H1 (cell line): ENCODE data around the gene GSC. TPM values are rescaled to one million over a fixed set of nuclear protein-coding genes. Genes with fewer than 3 reads are reported as not detected.
A peak's percentile ranks its signal among the peaks of the same experiment; 100 is the strongest.

Experiments used
- CTCF ChIA-PET: fragments of 300-600 bp; sonication (Branson Sonifier 250); formaldehyde crosslinking; loops from one replicate; lab custom pipeline; 2021; ENCODE audit not compliant: partially characterized antibody; lab: Charles Lee
- POLR2A ChIA-PET: fragments of 300-600 bp; sonication (Branson Sonifier 250); formaldehyde crosslinking; loops from one replicate; lab custom pipeline; 2021; ENCODE audit warnings: inconsistent platforms; ENCODE audit not compliant: partially characterized antibody; lab: Charles Lee
- DNase-seq, 2 experiments: peaks; one replicate each; pipeline versions ENCODE4 v3.0.0 to v3.0.0-alpha.2; 2010 to 2022; ENCODE audit warnings: low spot score in 2 of 2, low read depth in 1 of 2, mixed read lengths in 1 of 2
- FAIRE-seq: peaks from 2 replicates; lab custom pipeline; 2011; peaks lifted over from hg19 to GRCh38; lab: Jason Lieb, UNC
- H2AFZ ChIP-seq: 2 replicates; pipeline ENCODE4 v1.8.1; 2012; ENCODE audit warnings: low read length, inconsistent platforms
- H2AK5ac ChIP-seq: 2 replicates; pipeline ENCODE4 v1.6.1; 2013; ENCODE audit warnings: low read depth, low read length
- H2BK120ac ChIP-seq: replicated peaks from 2 replicates; pipeline ENCODE3; 2013; ENCODE audit warnings: low read depth, low read length, inconsistent platforms
- H2BK12ac ChIP-seq: 2 replicates; pipeline ENCODE4 v1.6.1; 2013; ENCODE audit warnings: low read depth, low read length
- H2BK15ac ChIP-seq: 2 replicates; pipeline ENCODE4 v1.6.1; 2013; ENCODE audit warnings: low read length
- H2BK20ac ChIP-seq: 2 replicates; pipeline ENCODE4 v1.6.1; 2013; ENCODE audit warnings: low read length
- H2BK5ac ChIP-seq: 2 replicates; pipeline ENCODE4 v1.6.1; 2013; ENCODE audit warnings: low read depth, low read length
- H3K14ac ChIP-seq: 2 replicates; pipeline ENCODE4 v1.6.1; 2013; ENCODE audit warnings: inconsistent platforms; ENCODE audit not compliant: insufficient read length
- H3K18ac ChIP-seq: 2 replicates; pipeline ENCODE4 v1.6.1; 2013; ENCODE audit warnings: low read length; ENCODE audit errors: extremely low read depth
- H3K23ac ChIP-seq: 2 replicates; pipeline ENCODE4 v1.6.1; 2013; ENCODE audit warnings: inconsistent platforms; ENCODE audit not compliant: insufficient read length
- H3K23me2 ChIP-seq: 2 replicates; pipeline ENCODE4 v1.6.1; 2013; ENCODE audit warnings: low read depth, low read length
- H3K27ac ChIP-seq: 2 replicates; pipeline ENCODE4 v1.6.1; 2011; ENCODE audit warnings: low read depth, low read length, inconsistent platforms
- H3K27me3 ChIP-seq, 4 experiments: replicated peaks in 1 of 4; 1 replicate in 1 of 4; 2 replicates in 3 of 4; pipeline versions ENCODE4 v1.6.1 to v1.8.1; 2011 to 2013; ENCODE audit warnings: low read length in 3 of 4, mild to moderate bottlenecking in 3 of 4, inconsistent platforms in 2 of 4, mixed read lengths in 2 of 4, moderate library complexity in 1 of 4; ENCODE audit not compliant: control insufficient read depth in 3 of 4, insufficient read depth in 3 of 4; ENCODE audit errors: extremely low read depth in 1 of 4
- H3K36me3 ChIP-seq, 4 experiments: 2 replicates each; pipeline versions ENCODE4 v1.6.1 to v1.8.1; 2011 to 2013; ENCODE audit warnings: mild to moderate bottlenecking in 4 of 4, low read length in 3 of 4, moderate library complexity in 2 of 4, control low read depth in 1 of 4, inconsistent platforms in 1 of 4; ENCODE audit not compliant: insufficient read depth in 4 of 4, control insufficient read depth in 2 of 4
- H3K4ac ChIP-seq: replicated peaks from 2 replicates; pipeline ENCODE3; 2013; ENCODE audit warnings: low read length, low read depth, mixed read lengths, inconsistent platforms; ENCODE audit not compliant: insufficient read length
- H3K4me1 ChIP-seq, 4 experiments: replicated peaks in 1 of 4; 1 replicate in 1 of 4; 2 replicates in 3 of 4; pipeline versions ENCODE4 v1.6.1 to v1.8.1; 2011 to 2013; ENCODE audit warnings: low read length in 3 of 4, inconsistent platforms in 2 of 4, mixed read lengths in 1 of 4; ENCODE audit not compliant: insufficient read depth in 4 of 4, control insufficient read depth in 3 of 4
- H3K4me2 ChIP-seq, 2 experiments: 2 replicates each; pipeline versions ENCODE4 v1.6.1 to v1.8.1; 2011 to 2013; ENCODE audit warnings: low read depth in 2 of 2, low read length in 2 of 2, control low read depth in 1 of 2, inconsistent platforms in 1 of 2, mild to moderate bottlenecking in 1 of 2; ENCODE audit not compliant: insufficient read depth in 1 of 2
- H3K4me3 ChIP-seq, 4 experiments: fragments of 200-600, 300-600 bp in 1 of 4; sonication (generic), shearing (Covaris generic), sonication (Bioruptor Twin) in 1 of 4; 2 replicates each; pipeline versions ENCODE4 v1.5.1 to v1.8.1; 2011 to 2016; ENCODE audit warnings: low read length in 4 of 4, low read depth in 3 of 4, control low read depth in 2 of 4, inconsistent platforms in 2 of 4, mild to moderate bottlenecking in 2 of 4, mixed read lengths in 1 of 4, moderate library complexity in 1 of 4; ENCODE audit not compliant: insufficient read depth in 2 of 4; ENCODE audit errors: extremely low read depth in 1 of 4
- H3K56ac ChIP-seq: replicated peaks from 2 replicates; pipeline ENCODE3; 2013; ENCODE audit warnings: low read depth, mild to moderate bottlenecking, mixed read lengths, low read length, inconsistent platforms; ENCODE audit not compliant: insufficient read length
- H3K79me1 ChIP-seq: 2 replicates; pipeline ENCODE4 v1.6.1; 2013; ENCODE audit warnings: low read depth, low read length, control low read depth
- H3K79me2 ChIP-seq, 2 experiments: 2 replicates each; pipeline versions ENCODE4 v1.6.1 to v1.8.1; 2012 to 2013; ENCODE audit warnings: low read length in 2 of 2, mild to moderate bottlenecking in 2 of 2, inconsistent platforms in 1 of 2; ENCODE audit not compliant: insufficient read depth in 2 of 2, control insufficient read depth in 1 of 2
- H3K9ac ChIP-seq, 4 experiments: replicated peaks in 1 of 4; 1 replicate in 1 of 4; 2 replicates in 3 of 4; pipeline versions ENCODE4 v1.6.1 to v1.8.1; 2011 to 2013; ENCODE audit warnings: low read depth in 3 of 4, low read length in 3 of 4, control low read depth in 2 of 4, mild to moderate bottlenecking in 2 of 4, moderate library complexity in 2 of 4, inconsistent platforms in 1 of 4; ENCODE audit errors: extremely low read depth in 1 of 4
- H3K9me3 ChIP-seq, 2 experiments: 2 replicates each; pipeline versions ENCODE4 v1.6.1 to v1.8.1; 2012 to 2013; ENCODE audit warnings: mild to moderate bottlenecking in 2 of 2, moderate library complexity in 2 of 2, control low read depth in 1 of 2, inconsistent platforms in 1 of 2, low read depth in 1 of 2, low read length in 1 of 2, mixed read lengths in 1 of 2; ENCODE audit not compliant: insufficient read depth in 2 of 2
- H4K20me1 ChIP-seq, 2 experiments: replicated peaks in 1 of 2; 2 replicates each; pipeline versions ENCODE3 to v1.8.1; 2011 to 2013; ENCODE audit warnings: inconsistent platforms in 2 of 2, low read length in 2 of 2, mild to moderate bottlenecking in 1 of 2; ENCODE audit not compliant: insufficient read depth in 2 of 2, control insufficient read depth in 1 of 2
- H4K5ac ChIP-seq: 2 replicates; pipeline ENCODE4 v1.6.1; 2013; ENCODE audit warnings: low read length, low read depth, mixed read lengths, inconsistent platforms; ENCODE audit not compliant: insufficient read length
- H4K8ac ChIP-seq: 2 replicates; pipeline ENCODE4 v1.8.0; 2013; ENCODE audit warnings: mild to moderate bottlenecking, moderate library complexity, low read length, inconsistent platforms; ENCODE audit not compliant: insufficient read depth; ENCODE audit errors: extremely low read depth
- H4K91ac ChIP-seq: replicated peaks from 2 replicates; pipeline ENCODE3; 2013; ENCODE audit warnings: low read length, mixed read lengths, inconsistent platforms; ENCODE audit not compliant: insufficient read length
- ASH2L ChIP-seq: fragments of 200-600, 300-600 bp; sonication (generic); IDR thresholded peaks from one replicate; pipeline ENCODE4 v1.7.1; 2017; ENCODE audit warnings: low read length
- CBX8 ChIP-seq: fragments of 300-800, 300-1000 bp; sonication (generic); IDR thresholded peaks from 2 replicates; pipeline ENCODE4 v1.7.1; 2016; ENCODE audit warnings: low read depth, low read length, borderline replicate concordance
- CHD2 ChIP-seq: IDR thresholded peaks from 2 replicates; pipeline ENCODE4 v1.6.1; 2012; ENCODE audit warnings: low read length, improper control_type of control experiment
- EGR1 ChIP-seq: IDR thresholded peaks from 2 replicates; pipeline ENCODE4 v1.6.1; 2011; ENCODE audit warnings: low read depth, low read length, borderline replicate concordance
- EZH2 ChIP-seq: fragments of 200-600 bp; sonication (generic); IDR thresholded peaks from 2 replicates; pipeline ENCODE4 v1.7.1; 2012; ENCODE audit warnings: low read depth, mild to moderate bottlenecking, moderate library complexity, low read length, inconsistent platforms; ENCODE audit not compliant: severe bottlenecking
- KDM5A ChIP-seq: fragments of 200-600 bp; IDR thresholded peaks from 2 replicates; pipeline ENCODE4 v1.7.1; 2012; ENCODE audit warnings: mild to moderate bottlenecking, low read length, inconsistent platforms, mixed read lengths
- PHF8 ChIP-seq: fragments of 200-600 bp; sonication (generic); conservative IDR thresholded peaks from 2 replicates; pipeline ENCODE4 v1.7.1; 2012; ENCODE audit warnings: low read depth, mild to moderate bottlenecking, inconsistent platforms, low read length, moderate library complexity
- SIN3A ChIP-seq, 2 experiments: IDR thresholded peaks in 1 of 2; conservative IDR thresholded peaks in 1 of 2; 2 replicates each; pipeline ENCODE4 v1.6.1; 2011 to 2012; ENCODE audit warnings: low read length in 2 of 2, improper control_type of control experiment in 1 of 2, low read depth in 1 of 2, mild to moderate bottlenecking in 1 of 2
- SIX5 ChIP-seq: IDR thresholded peaks from 2 replicates; pipeline ENCODE4 v1.6.1; 2011; ENCODE audit warnings: mild to moderate bottlenecking, low read depth, low read length
- SP4 ChIP-seq: IDR thresholded peaks from 2 replicates; pipeline ENCODE4 v1.6.1; 2012; ENCODE audit warnings: low read length, inconsistent platforms
- SRF ChIP-seq: IDR thresholded peaks from 2 replicates; pipeline ENCODE4 v1.6.1; 2011; ENCODE audit warnings: mild to moderate bottlenecking, low read depth, low read length, moderate library complexity
- TAF1 ChIP-seq: IDR thresholded peaks from 2 replicates; pipeline ENCODE4 v1.6.1; 2011; ENCODE audit warnings: mild to moderate bottlenecking, low read depth, low read length
- TBP ChIP-seq: IDR thresholded peaks from 2 replicates; pipeline ENCODE4 v1.6.1; 2011; ENCODE audit warnings: low read depth, low read length, improper control_type of control experiment
- TCF12 ChIP-seq: IDR thresholded peaks from 2 replicates; pipeline ENCODE4 v1.6.1; 2011; ENCODE audit warnings: low read depth, mild to moderate bottlenecking, low read length
- WGBS, 2 experiments: shearing (Covaris generic) in 1 of 2; methylation state at CpG; one replicate each; pipeline versions ENCODE4 v1.1.6 to v1.1.7; 2013 to 2015; ENCODE audit warnings: low lambda C conversion rate in 2 of 2, mixed read lengths in 2 of 2, inconsistent platforms in 1 of 2, low coverage in 1 of 2, missing lambda C conversion rate in 1 of 2; ENCODE audit not compliant: insufficient replicate concordance in 2 of 2, insufficient coverage in 1 of 2, insufficient read length in 1 of 2; ENCODE audit errors: extremely low coverage in 1 of 2, missing lambda C conversion rate in 1 of 2; 5-methylcytosine and 5-hydroxymethylcytosine counted together
- polyA plus RNA-seq, 7 experiments: library from polyadenylated mRNA; depleted of rRNA in 3 of 7; stranded (reverse) in 5 of 7; unstranded in 2 of 7; fragments of >200 nt in 5 of 7; fragments of 200-250 nt in 2 of 7; gene quantifications; 1 replicate in 5 of 7; 2 replicates in 1 of 7; 4 replicates in 1 of 7; pipeline versions ENCODE4 v1.2.1 to v1.2.3, GENCODE V29; 2011 to 2013; ENCODE audit warnings: missing spikeins in 2 of 7, mixed read lengths in 2 of 7
- total RNA-seq: library from RNA; stranded (reverse); fragmentation: NEBNext Ultra II Directional; extraction: Animal tissue kit (Norgen Biotek cat#: 25700); gene quantifications from 2 replicates; pipeline ENCODE4 v1.2.1, GENCODE V29; 2021

Gene GSC
- total and polyA plus RNA-seq, 2 of the 8 experiments (the other 6 are each of a cell fraction or from before 2014, with no cell fraction given) = 0.17 to 0.54 TPM

DNA sequence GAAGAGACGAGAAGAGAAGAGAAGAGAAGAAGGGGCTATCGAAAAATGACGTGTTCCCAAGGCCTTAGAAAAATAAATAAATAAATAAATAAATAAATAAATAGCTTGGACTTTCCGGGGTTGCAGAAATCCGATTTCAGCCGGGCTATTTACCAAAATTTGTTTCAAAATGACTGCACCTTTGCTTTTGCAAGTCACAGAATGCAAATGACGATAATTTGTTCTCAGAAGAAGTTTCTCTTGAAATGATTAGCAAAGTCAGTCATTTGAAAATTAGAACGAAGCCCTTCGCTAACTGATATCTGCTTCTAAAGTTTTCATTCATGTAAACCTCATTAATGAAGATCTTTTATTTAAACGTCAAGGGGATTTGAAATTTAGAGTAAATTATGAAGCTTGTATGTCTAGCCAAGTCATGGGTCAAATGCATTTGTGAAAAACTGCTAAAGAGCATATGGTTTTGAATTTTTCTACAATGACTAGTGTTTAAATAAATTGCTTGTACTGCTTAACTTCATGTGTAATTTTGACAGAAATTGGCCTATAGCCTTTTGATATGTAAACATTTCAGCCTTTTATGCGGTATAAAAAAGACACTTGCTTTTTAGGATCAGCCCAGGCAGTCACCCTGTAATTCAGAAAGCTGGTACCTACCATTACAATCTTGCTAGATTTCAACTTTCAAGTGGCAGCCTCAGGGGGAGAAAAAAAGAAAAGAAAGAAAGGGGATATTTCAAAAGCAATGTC, 4.6 kb upstream of the GSC start:
- Histone ChIP-seq H3K9ac (no peak overlapping the region), H3K4me3 (peak overlapping the region in 1 of 4 experiments; percentile 61; a peak in 1 of 8 replicates), H3K27me3 (peaks cover 54 to 91% (median 81%) of the 10 kb centered on the region in 4 experiments), H3K23ac (no peak overlapping the region), H2AFZ (no peak overlapping the region), H3K18ac (no peak overlapping the region), H4K20me1 (peaks cover 11 to 13% of the 10 kb centered on the region in 2 experiments), H2BK120ac (no peak overlapping the region), H3K27ac (no peak overlapping the region), H4K91ac (no peak overlapping the region), H3K79me2 (no peaks in the 10 kb centered on the region), H2BK15ac (no peak overlapping the region), H3K4me2 (peak overlapping the region; percentile 59 to 73; a peak in 3 of 4 replicates), H2BK20ac (no peak overlapping the region), H4K8ac (no peak overlapping the region), H3K4ac (no peak overlapping the region), H3K4me1 (peaks cover 16 to 38% (median 23%) of the 10 kb centered on the region in 4 experiments), H2BK5ac (no peak overlapping the region), H3K36me3 (no peaks in the 10 kb centered on the region), H3K23me2 (peaks cover 3% of the 10 kb centered on the region; the same call in 1 of the 2 replicates), H3K14ac (no peak overlapping the region), H2AK5ac (no peak overlapping the region), H2BK12ac (no peak overlapping the region), H3K56ac (no peak overlapping the region), H4K5ac (no peak overlapping the region), H3K9me3 (no peaks in the 10 kb centered on the region), H3K79me1 (no peaks in the 10 kb centered on the region)
- 10% methylated on average over 11 of the region's 11 CpGs; no CpG with 5 or more reads in 1 of the 2 experiments for WGBS, 2 experiments
- POLR2A ChIA-PET = interaction anchor here (1.8 kb wide), 1 partner anchor 25 kb away, joined by 5 read pairs; no protein-coding TSS in a partner anchor
- no peak for DNase-seq
- no peak for FAIRE-seq
- CTCF ChIA-PET = interaction anchor here (0.8 kb wide), 1 partner anchor 587 kb away, joined by 3 read pairs; no protein-coding TSS in a partner anchor
- no peak for TF ChIP-seq TAF1
- no peak for TF ChIP-seq TCF12
- no peak for TF ChIP-seq SRF
- no peak for TF ChIP-seq SIN3A (conservative IDR thresholded peaks at IDR 0.05 in 1 of 2, IDR thresholded peaks at IDR 0.05 in 1 of 2; ENCODE audit: low read depth in 1 of 2, low read length in 2 of 2)
- no peak for TF ChIP-seq EZH2
- TF ChIP-seq KDM5A = no peak
- no peak for TF ChIP-seq ASH2L
- no peak for TF ChIP-seq TBP
- TF ChIP-seq CBX8 = no peak
- no peak for TF ChIP-seq EGR1
- TF ChIP-seq CHD2 = no peak
- TF ChIP-seq PHF8 = no peak
- TF ChIP-seq SP4 = no peak
- no peak for TF ChIP-seq SIX5
